AG04450 (cell line): ENCODE measurements around the gene PTPN4. TPM values are rescaled to one million over a fixed set of nuclear protein-coding genes. Genes with fewer than 3 reads are reported as not detected.
A peak's percentile ranks its signal among the peaks of the same experiment; 100 is the strongest.

Experiments used
- CTCF ChIA-PET: fragments of 300-600, 350-600 bp; formaldehyde crosslinking; extraction: SDS; loops from one replicate; lab custom pipeline; 2022; ENCODE audit warnings: antibody characterized with exemption, inconsistent platforms; lab: Charles Lee
- POLR2A ChIA-PET: fragments of 350-600 bp; formaldehyde crosslinking; extraction: SDS; loops from one replicate; lab custom pipeline; 2021; ENCODE audit warnings: antibody characterized with exemption, inconsistent platforms; lab: Yijun Ruan, JAX
- DNase-seq: peaks from one replicate; pipeline ENCODE4 v3.0.0-alpha.2; 2011; ENCODE audit warnings: low read depth, low spot score
- H3K27ac ChIP-seq: one replicate; pipeline ENCODE4 v1.5.1; 2012; ENCODE audit warnings: low read depth, low read length, control low read depth
- H3K27me3 ChIP-seq: one replicate; pipeline ENCODE4 v1.6.0; 2012; ENCODE audit warnings: low read length; ENCODE audit not compliant: control insufficient read depth, insufficient read depth
- H3K4me3 ChIP-seq: 2 replicates; pipeline ENCODE4 v1.5.1; 2011; ENCODE audit warnings: mild to moderate bottlenecking, low read depth, low read length, control low read depth
- H3K9me3 ChIP-seq: 2 replicates; pipeline ENCODE4 v1.5.1; 2012; ENCODE audit warnings: low read length; ENCODE audit not compliant: control insufficient read depth, insufficient read depth
- CTCF ChIP-seq: IDR thresholded peaks from 2 replicates; pipeline ENCODE4 v1.5.1; 2011; ENCODE audit warnings: low read depth, low read length, control low read depth, inconsistent platforms
- polyA plus RNA-seq: library from polyadenylated mRNA; depleted of rRNA; stranded (reverse); fragments of >200 nt; gene quantifications from 2 replicates; pipeline ENCODE4 v1.2.3, GENCODE V29; 2011

The PTPN4 gene
- polyA plus RNA-seq, 1 experiment: 19.6 TPM

DNA sequence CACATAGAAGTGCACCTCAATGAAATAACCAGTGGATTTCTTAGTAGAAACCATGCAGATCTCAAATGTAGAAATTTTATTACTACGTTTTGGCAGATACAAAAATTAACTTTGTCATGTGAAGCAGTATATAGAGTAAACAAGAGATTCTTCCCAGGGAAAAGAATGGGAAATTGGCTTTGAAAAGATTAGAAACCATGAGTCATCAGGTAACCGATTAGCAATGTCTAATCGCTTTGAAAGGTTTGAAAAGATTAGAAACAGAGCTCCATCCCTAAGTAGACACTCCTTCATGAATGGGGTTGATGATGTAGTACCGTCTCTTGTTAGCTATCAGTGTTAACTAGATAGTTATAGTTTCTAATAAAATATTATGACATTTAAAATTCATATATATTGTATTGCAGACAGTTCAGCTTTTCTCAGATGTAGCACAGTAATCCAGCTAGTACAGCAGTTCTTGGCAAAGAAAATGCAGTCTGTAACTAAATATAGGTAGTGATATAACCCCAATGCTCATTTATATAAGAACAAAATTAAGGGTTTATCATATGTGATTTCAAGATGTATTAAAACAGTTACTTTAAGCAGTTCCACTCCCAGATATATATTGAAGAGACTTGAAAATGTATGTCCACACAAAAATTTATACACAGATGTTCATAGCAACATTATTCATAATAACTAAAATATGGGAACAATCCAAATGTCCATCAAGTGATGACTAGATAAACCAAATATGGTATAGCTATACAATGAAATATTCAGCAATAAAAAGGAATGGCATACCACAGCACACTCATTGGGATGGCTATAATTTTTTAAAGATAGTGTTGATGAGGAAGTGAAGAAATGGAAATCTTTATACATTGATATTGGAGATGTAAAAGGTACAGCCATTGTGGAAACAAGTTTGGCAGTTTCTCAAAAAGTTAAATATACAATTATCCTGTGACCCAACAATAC, 113.9 kb downstream of the PTPN4 start:
- DNase-seq: no peak
- POLR2A ChIA-PET: no interaction called here
- no peaks in the 10 kb centered on the region for H3K27me3 ChIP-seq
- CTCF ChIA-PET: no interaction called here
- no peaks in the 10 kb centered on the region for H3K9me3 ChIP-seq
- H3K4me3 ChIP-seq: no peak overlapping the region
- TF ChIP-seq CTCF: no peak
- H3K27ac ChIP-seq: no peak overlapping the region

GRCh38 chr2:119879502-119879901, 119.8 kb downstream of the PTPN4 start:
- Histone ChIP-seq H3K4me3 (no peak overlapping the region), H3K27me3 (no peaks in the 10 kb centered on the region), H3K27ac (no peak overlapping the region), H3K9me3 (no peaks in the 10 kb centered on the region)
- ChIA-PET POLR2A (no interaction called here), CTCF (no interaction called here)
- no peak for TF ChIP-seq CTCF
- no peak for DNase-seq

DNA sequence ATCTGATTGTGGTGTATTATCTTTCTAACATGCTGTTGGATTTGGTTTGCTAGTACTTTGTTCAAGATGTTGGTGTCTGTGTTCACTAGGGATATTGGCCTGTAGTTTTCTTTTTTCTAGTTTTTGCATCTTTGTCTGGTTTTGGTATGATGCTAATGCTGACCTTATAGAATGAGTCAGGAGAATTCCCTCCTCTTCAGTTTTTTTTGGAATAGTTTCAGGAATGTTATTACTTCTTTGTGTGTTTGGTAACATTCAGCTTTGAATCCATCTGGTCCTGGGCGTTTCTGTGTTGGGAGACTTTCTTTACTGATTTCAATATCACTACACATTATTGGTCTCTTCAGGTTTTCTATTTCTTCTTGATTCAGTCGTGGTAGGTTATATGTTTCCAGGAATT, 129.0 kb downstream of the PTPN4 start:
- ChIA-PET CTCF (interaction anchor here (0.8 kb wide), 1 partner anchor 23 kb away, joined by 3 read pairs; no protein-coding TSS in a partner anchor), POLR2A (no interaction called here)
- no peak for TF ChIP-seq CTCF
- DNase-seq: peak; percentile 53
- Histone ChIP-seq H3K4me3 (no peak overlapping the region), H3K27ac (no peak overlapping the region), H3K27me3 (no peaks in the 10 kb centered on the region), H3K9me3 (no peaks in the 10 kb centered on the region)

- Histone ChIP-seq H3K27me3 (no peaks in the 10 kb centered on the region), H3K4me3 (no peak overlapping the region), H3K27ac (no peak overlapping the region), H3K9me3 (no peaks in the 10 kb centered on the region)
- CTCF ChIA-PET: interaction anchor here (0.6 to 1.1 kb wide), 2 partner anchors 11 to 277 kb away, joined by 3 to 5 read pairs; no protein-coding TSS in a partner anchor
- no peak for DNase-seq
- POLR2A ChIA-PET: no interaction called here
- no peak for TF ChIP-seq CTCF
Measured at GRCh38 chr2:119897736-119898395, 138.1 kb downstream of the PTPN4 start.
